Measurements from ENCODE around the gene SRRM4.

Gene SRRM4

DNA sequence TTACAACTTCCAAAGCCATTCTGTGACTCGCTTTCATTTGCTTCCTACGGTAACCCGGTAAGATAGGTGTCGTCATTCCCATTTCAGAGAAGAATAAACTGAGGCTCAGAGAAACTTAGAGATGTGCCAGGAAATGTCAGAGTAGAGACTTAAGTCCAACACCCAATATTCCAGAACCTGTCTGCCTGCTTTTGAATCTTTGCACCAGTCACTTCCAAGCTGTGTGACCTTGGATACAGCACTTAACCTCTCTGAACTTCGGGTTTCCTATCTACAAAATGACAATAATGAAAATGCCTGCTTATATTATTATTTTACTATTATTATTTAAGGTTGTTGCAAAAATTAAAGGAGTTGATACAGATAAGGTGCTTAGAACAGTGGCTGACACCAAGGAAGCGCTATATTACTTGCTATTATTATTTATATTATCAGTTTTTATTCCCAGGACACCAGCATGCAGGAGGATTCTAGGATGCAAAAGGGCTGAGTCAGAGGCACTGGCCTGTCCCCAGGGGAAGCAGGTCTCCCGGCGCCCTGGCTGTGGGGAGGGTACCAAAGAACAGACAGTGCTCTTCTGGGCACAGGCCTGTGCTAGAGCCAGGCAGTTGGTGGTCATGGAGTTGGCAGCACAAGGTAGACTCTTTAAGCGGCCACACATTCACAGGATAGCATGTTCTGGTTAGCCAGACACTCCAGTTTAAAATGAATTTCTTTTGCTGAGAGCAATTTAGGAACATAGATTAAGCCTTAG is 202.8 kb downstream of the SRRM4 start:
- Histone ChIP-seq H2AFZ (ENCODE audit: low read length) (no peak overlapping the region), H3K79me2 (ENCODE audit: insufficient read depth, low read length) (no peaks in the 10 kb centered on the region), H3K27ac (ENCODE audit: low read depth, low read length, poor library complexity, severe bottlenecking) (no peak overlapping the region), H3K4me2 (ENCODE audit: low read length) (no peak overlapping the region), H3K4me3 (ENCODE audit: low read depth, low read length, poor library complexity, severe bottlenecking) (no peak overlapping the region), H3K9ac (ENCODE audit: low read length) (no peak overlapping the region), H3K36me3 (ENCODE audit: insufficient read depth, low read length) (no peaks in the 10 kb centered on the region), H3F3A (ENCODE audit: insufficient read depth, low read length) (no peaks in the 10 kb centered on the region), H3K27me3 (ENCODE audit: insufficient read depth, low read length) (no peaks in the 10 kb centered on the region), H3K9me2 (ENCODE audit: low read depth, low read length) (no peaks in the 10 kb centered on the region), H4K20me1 (ENCODE audit: insufficient read depth, low read length) (no peaks in the 10 kb centered on the region), H3K4me1 (ENCODE audit: insufficient read depth, low read length, severe bottlenecking) (no peaks in the 10 kb centered on the region), H3K9me3 (ENCODE audit: low read length) (no peaks in the 10 kb centered on the region)
- TF ChIP-seq, protein P1, sequence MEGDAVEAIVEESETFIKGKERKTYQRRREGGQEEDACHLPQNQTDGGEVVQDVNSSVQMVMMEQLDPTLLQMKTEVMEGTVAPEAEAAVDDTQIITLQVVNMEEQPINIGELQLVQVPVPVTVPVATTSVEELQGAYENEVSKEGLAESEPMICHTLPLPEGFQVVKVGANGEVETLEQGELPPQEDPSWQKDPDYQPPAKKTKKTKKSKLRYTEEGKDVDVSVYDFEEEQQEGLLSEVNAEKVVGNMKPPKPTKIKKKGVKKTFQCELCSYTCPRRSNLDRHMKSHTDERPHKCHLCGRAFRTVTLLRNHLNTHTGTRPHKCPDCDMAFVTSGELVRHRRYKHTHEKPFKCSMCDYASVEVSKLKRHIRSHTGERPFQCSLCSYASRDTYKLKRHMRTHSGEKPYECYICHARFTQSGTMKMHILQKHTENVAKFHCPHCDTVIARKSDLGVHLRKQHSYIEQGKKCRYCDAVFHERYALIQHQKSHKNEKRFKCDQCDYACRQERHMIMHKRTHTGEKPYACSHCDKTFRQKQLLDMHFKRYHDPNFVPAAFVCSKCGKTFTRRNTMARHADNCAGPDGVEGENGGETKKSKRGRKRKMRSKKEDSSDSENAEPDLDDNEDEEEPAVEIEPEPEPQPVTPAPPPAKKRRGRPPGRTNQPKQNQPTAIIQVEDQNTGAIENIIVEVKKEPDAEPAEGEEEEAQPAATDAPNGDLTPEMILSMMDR (IDR thresholded peaks at IDR 0.05; ENCODE audit: low read length) = no peak
- TF ChIP-seq EZH2 (IDR thresholded peaks at IDR 0.05; ENCODE audit: borderline replicate concordance, low read length) = no peak

DNA sequence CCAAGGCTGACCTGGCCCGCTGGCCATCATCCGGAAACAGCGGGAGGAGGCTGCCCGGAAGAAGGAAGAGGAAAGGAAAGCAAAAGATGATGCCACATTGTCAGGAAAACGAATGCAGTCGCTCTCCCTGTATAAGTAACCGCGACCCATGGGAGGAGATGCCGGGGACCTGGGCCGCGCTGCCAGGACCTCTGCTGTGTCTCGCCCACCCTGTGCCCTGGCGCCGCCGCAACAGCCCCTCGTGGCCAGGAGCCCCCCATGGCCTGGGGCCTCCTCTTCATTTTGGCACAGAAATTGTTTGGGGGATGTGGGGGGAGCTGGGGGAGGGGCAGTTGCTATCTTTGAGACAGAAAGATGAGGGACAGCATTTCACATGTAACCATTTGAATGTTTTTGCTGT is 213.9 kb downstream of the SRRM4 start:
- Histone ChIP-seq H3K27me3 (ENCODE audit: insufficient read depth, low read length) (no peaks in the 10 kb centered on the region), H2AFZ (ENCODE audit: low read length) (no peak overlapping the region), H3K4me1 (ENCODE audit: insufficient read depth, low read length, severe bottlenecking) (no peaks in the 10 kb centered on the region), H3K27ac (ENCODE audit: low read depth, low read length, poor library complexity, severe bottlenecking) (no peak overlapping the region), H3K36me3 (ENCODE audit: insufficient read depth, low read length) (no peaks in the 10 kb centered on the region), H3F3A (ENCODE audit: insufficient read depth, low read length) (no peaks in the 10 kb centered on the region), H4K20me1 (ENCODE audit: insufficient read depth, low read length) (no peaks in the 10 kb centered on the region), H3K79me2 (ENCODE audit: insufficient read depth, low read length) (no peaks in the 10 kb centered on the region), H3K9me3 (ENCODE audit: low read length) (no peaks in the 10 kb centered on the region), H3K4me3 (ENCODE audit: low read depth, low read length, poor library complexity, severe bottlenecking) (no peak overlapping the region), H3K9ac (ENCODE audit: low read length) (no peak overlapping the region), H3K4me2 (ENCODE audit: low read length) (no peak overlapping the region), H3K9me2 (ENCODE audit: low read depth, low read length) (no peaks in the 10 kb centered on the region)
- TF ChIP-seq EZH2 (IDR thresholded peaks at IDR 0.05; ENCODE audit: borderline replicate concordance, low read length) = no peak
- TF ChIP-seq, protein P1 (IDR thresholded peaks at IDR 0.05; ENCODE audit: low read length) = no peak

DNA sequence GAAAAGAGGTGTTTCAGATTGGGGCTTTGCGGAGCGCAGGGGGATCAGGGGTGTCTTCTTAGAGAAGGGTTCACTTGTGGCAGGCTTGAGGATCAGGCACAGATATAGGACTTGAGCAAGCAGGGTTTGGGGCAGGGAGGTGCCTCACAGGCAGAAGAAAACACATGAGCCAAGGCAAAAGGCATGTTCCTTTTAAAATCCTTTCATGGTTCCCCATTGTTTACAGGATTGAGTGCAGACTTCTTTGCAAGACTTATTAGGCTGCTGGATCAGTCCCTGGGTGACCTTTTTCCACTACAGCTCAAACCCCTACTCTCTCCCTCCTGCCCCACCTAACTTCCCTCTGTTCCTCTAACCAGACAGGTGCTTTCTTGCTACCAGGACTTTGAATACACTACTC is 217.1 kb downstream of the SRRM4 start:
- Histone ChIP-seq H4K20me1 (ENCODE audit: insufficient read depth, low read length) (no peaks in the 10 kb centered on the region), H3K36me3 (ENCODE audit: insufficient read depth, low read length) (no peaks in the 10 kb centered on the region), H3K27ac (ENCODE audit: low read depth, low read length, poor library complexity, severe bottlenecking) (no peak overlapping the region), H3K4me3 (ENCODE audit: low read depth, low read length, poor library complexity, severe bottlenecking) (no peak overlapping the region), H3K9me3 (ENCODE audit: low read length) (no peaks in the 10 kb centered on the region), H3K4me1 (ENCODE audit: insufficient read depth, low read length, severe bottlenecking) (no peaks in the 10 kb centered on the region), H2AFZ (ENCODE audit: low read length) (no peak overlapping the region), H3K9me2 (ENCODE audit: low read depth, low read length) (no peaks in the 10 kb centered on the region), H3K79me2 (ENCODE audit: insufficient read depth, low read length) (no peaks in the 10 kb centered on the region), H3K4me2 (ENCODE audit: low read length) (no peak overlapping the region), H3F3A (ENCODE audit: insufficient read depth, low read length) (no peaks in the 10 kb centered on the region), H3K9ac (ENCODE audit: low read length) (no peak overlapping the region), H3K27me3 (ENCODE audit: insufficient read depth, low read length) (no peaks in the 10 kb centered on the region)
- no peak for TF ChIP-seq EZH2 (IDR thresholded peaks at IDR 0.05; ENCODE audit: borderline replicate concordance, low read length)
- TF ChIP-seq, protein P1 (IDR thresholded peaks at IDR 0.05; ENCODE audit: low read length) = no peak

Data from OCI-LY1 (cell line).